H1 (cell line): ENCODE data around the gene MICALL1. TPM values are rescaled to one million over a fixed set of nuclear protein-coding genes. Genes with fewer than 3 reads are reported as not detected.

Experiments used
- CTCF ChIA-PET: fragments of 300-600 bp; sonication (Branson Sonifier 250); formaldehyde crosslinking; loops from one replicate; lab custom pipeline; 2021; ENCODE audit not compliant: partially characterized antibody; lab: Charles Lee
- POLR2A ChIA-PET: fragments of 300-600 bp; sonication (Branson Sonifier 250); formaldehyde crosslinking; loops from one replicate; lab custom pipeline; 2021; ENCODE audit warnings: inconsistent platforms; ENCODE audit not compliant: partially characterized antibody; lab: Charles Lee
- DNase-seq, 2 experiments: peaks; one replicate each; pipeline versions ENCODE4 v3.0.0 to v3.0.0-alpha.2; 2010 to 2022; ENCODE audit warnings: low spot score in 2 of 2, low read depth in 1 of 2, mixed read lengths in 1 of 2
- FAIRE-seq: peaks from 2 replicates; lab custom pipeline; 2011; peaks lifted over from hg19 to GRCh38; lab: Jason Lieb, UNC
- H2AFZ ChIP-seq: 2 replicates; pipeline ENCODE4 v1.8.1; 2012; ENCODE audit warnings: low read length, inconsistent platforms
- H2AK5ac ChIP-seq: 2 replicates; pipeline ENCODE4 v1.6.1; 2013; ENCODE audit warnings: low read depth, low read length
- H2BK120ac ChIP-seq: replicated peaks from 2 replicates; pipeline ENCODE3; 2013; ENCODE audit warnings: low read depth, low read length, inconsistent platforms
- H2BK12ac ChIP-seq: 2 replicates; pipeline ENCODE4 v1.6.1; 2013; ENCODE audit warnings: low read depth, low read length
- H2BK15ac ChIP-seq: 2 replicates; pipeline ENCODE4 v1.6.1; 2013; ENCODE audit warnings: low read length
- H2BK20ac ChIP-seq: 2 replicates; pipeline ENCODE4 v1.6.1; 2013; ENCODE audit warnings: low read length
- H2BK5ac ChIP-seq: 2 replicates; pipeline ENCODE4 v1.6.1; 2013; ENCODE audit warnings: low read depth, low read length
- H3K14ac ChIP-seq: 2 replicates; pipeline ENCODE4 v1.6.1; 2013; ENCODE audit warnings: inconsistent platforms; ENCODE audit not compliant: insufficient read length
- H3K18ac ChIP-seq: 2 replicates; pipeline ENCODE4 v1.6.1; 2013; ENCODE audit warnings: low read length; ENCODE audit errors: extremely low read depth
- H3K23ac ChIP-seq: 2 replicates; pipeline ENCODE4 v1.6.1; 2013; ENCODE audit warnings: inconsistent platforms; ENCODE audit not compliant: insufficient read length
- H3K23me2 ChIP-seq: 2 replicates; pipeline ENCODE4 v1.6.1; 2013; ENCODE audit warnings: low read depth, low read length
- H3K27ac ChIP-seq: 2 replicates; pipeline ENCODE4 v1.6.1; 2011; ENCODE audit warnings: low read depth, low read length, inconsistent platforms
- H3K27me3 ChIP-seq, 4 experiments: replicated peaks in 1 of 4; 1 replicate in 1 of 4; 2 replicates in 3 of 4; pipeline versions ENCODE4 v1.6.1 to v1.8.1; 2011 to 2013; ENCODE audit warnings: low read length in 3 of 4, mild to moderate bottlenecking in 3 of 4, inconsistent platforms in 2 of 4, mixed read lengths in 2 of 4, moderate library complexity in 1 of 4; ENCODE audit not compliant: control insufficient read depth in 3 of 4, insufficient read depth in 3 of 4; ENCODE audit errors: extremely low read depth in 1 of 4
- H3K36me3 ChIP-seq, 4 experiments: 2 replicates each; pipeline versions ENCODE4 v1.6.1 to v1.8.1; 2011 to 2013; ENCODE audit warnings: mild to moderate bottlenecking in 4 of 4, low read length in 3 of 4, moderate library complexity in 2 of 4, control low read depth in 1 of 4, inconsistent platforms in 1 of 4; ENCODE audit not compliant: insufficient read depth in 4 of 4, control insufficient read depth in 2 of 4
- H3K4ac ChIP-seq: replicated peaks from 2 replicates; pipeline ENCODE3; 2013; ENCODE audit warnings: low read length, low read depth, mixed read lengths, inconsistent platforms; ENCODE audit not compliant: insufficient read length
- H3K4me1 ChIP-seq, 4 experiments: replicated peaks in 1 of 4; 1 replicate in 1 of 4; 2 replicates in 3 of 4; pipeline versions ENCODE4 v1.6.1 to v1.8.1; 2011 to 2013; ENCODE audit warnings: low read length in 3 of 4, inconsistent platforms in 2 of 4, mixed read lengths in 1 of 4; ENCODE audit not compliant: insufficient read depth in 4 of 4, control insufficient read depth in 3 of 4
- H3K4me2 ChIP-seq, 2 experiments: 2 replicates each; pipeline versions ENCODE4 v1.6.1 to v1.8.1; 2011 to 2013; ENCODE audit warnings: low read depth in 2 of 2, low read length in 2 of 2, control low read depth in 1 of 2, inconsistent platforms in 1 of 2, mild to moderate bottlenecking in 1 of 2; ENCODE audit not compliant: insufficient read depth in 1 of 2
- H3K4me3 ChIP-seq, 4 experiments: fragments of 200-600, 300-600 bp in 1 of 4; sonication (generic), shearing (Covaris generic), sonication (Bioruptor Twin) in 1 of 4; 2 replicates each; pipeline versions ENCODE4 v1.5.1 to v1.8.1; 2011 to 2016; ENCODE audit warnings: low read length in 4 of 4, low read depth in 3 of 4, control low read depth in 2 of 4, inconsistent platforms in 2 of 4, mild to moderate bottlenecking in 2 of 4, mixed read lengths in 1 of 4, moderate library complexity in 1 of 4; ENCODE audit not compliant: insufficient read depth in 2 of 4; ENCODE audit errors: extremely low read depth in 1 of 4
- H3K56ac ChIP-seq: replicated peaks from 2 replicates; pipeline ENCODE3; 2013; ENCODE audit warnings: low read depth, mild to moderate bottlenecking, mixed read lengths, low read length, inconsistent platforms; ENCODE audit not compliant: insufficient read length
- H3K79me1 ChIP-seq: 2 replicates; pipeline ENCODE4 v1.6.1; 2013; ENCODE audit warnings: low read depth, low read length, control low read depth
- H3K79me2 ChIP-seq, 2 experiments: 2 replicates each; pipeline versions ENCODE4 v1.6.1 to v1.8.1; 2012 to 2013; ENCODE audit warnings: low read length in 2 of 2, mild to moderate bottlenecking in 2 of 2, inconsistent platforms in 1 of 2; ENCODE audit not compliant: insufficient read depth in 2 of 2, control insufficient read depth in 1 of 2
- H3K9ac ChIP-seq, 4 experiments: replicated peaks in 1 of 4; 1 replicate in 1 of 4; 2 replicates in 3 of 4; pipeline versions ENCODE4 v1.6.1 to v1.8.1; 2011 to 2013; ENCODE audit warnings: low read depth in 3 of 4, low read length in 3 of 4, control low read depth in 2 of 4, mild to moderate bottlenecking in 2 of 4, moderate library complexity in 2 of 4, inconsistent platforms in 1 of 4; ENCODE audit errors: extremely low read depth in 1 of 4
- H3K9me3 ChIP-seq, 2 experiments: 2 replicates each; pipeline versions ENCODE4 v1.6.1 to v1.8.1; 2012 to 2013; ENCODE audit warnings: mild to moderate bottlenecking in 2 of 2, moderate library complexity in 2 of 2, control low read depth in 1 of 2, inconsistent platforms in 1 of 2, low read depth in 1 of 2, low read length in 1 of 2, mixed read lengths in 1 of 2; ENCODE audit not compliant: insufficient read depth in 2 of 2
- H4K20me1 ChIP-seq, 2 experiments: replicated peaks in 1 of 2; 2 replicates each; pipeline versions ENCODE3 to v1.8.1; 2011 to 2013; ENCODE audit warnings: inconsistent platforms in 2 of 2, low read length in 2 of 2, mild to moderate bottlenecking in 1 of 2; ENCODE audit not compliant: insufficient read depth in 2 of 2, control insufficient read depth in 1 of 2
- H4K5ac ChIP-seq: 2 replicates; pipeline ENCODE4 v1.6.1; 2013; ENCODE audit warnings: low read length, low read depth, mixed read lengths, inconsistent platforms; ENCODE audit not compliant: insufficient read length
- H4K8ac ChIP-seq: 2 replicates; pipeline ENCODE4 v1.8.0; 2013; ENCODE audit warnings: mild to moderate bottlenecking, moderate library complexity, low read length, inconsistent platforms; ENCODE audit not compliant: insufficient read depth; ENCODE audit errors: extremely low read depth
- H4K91ac ChIP-seq: replicated peaks from 2 replicates; pipeline ENCODE3; 2013; ENCODE audit warnings: low read length, mixed read lengths, inconsistent platforms; ENCODE audit not compliant: insufficient read length
- CHD1 ChIP-seq: IDR thresholded peaks from 2 replicates; pipeline ENCODE4 v1.6.1; 2012; ENCODE audit warnings: low read depth, low read length, improper control_type of control experiment
- EP300 ChIP-seq, 2 experiments: IDR thresholded peaks; 1 replicate in 1 of 2; 2 replicates in 1 of 2; pipeline ENCODE4 v1.6.1; 2011 to 2012; ENCODE audit warnings: low read depth in 2 of 2, low read length in 2 of 2, mild to moderate bottlenecking in 2 of 2, borderline replicate concordance in 1 of 2, inconsistent platforms in 1 of 2, moderate library complexity in 1 of 2
- GABPA ChIP-seq: IDR thresholded peaks from 2 replicates; pipeline ENCODE4 v1.6.1; 2011; ENCODE audit warnings: mild to moderate bottlenecking, low read length, moderate library complexity, borderline replicate concordance; ENCODE audit not compliant: insufficient read depth
- HDAC2 ChIP-seq, 2 experiments: fragments of 300-600 bp in 1 of 2; sonication (generic) in 1 of 2; IDR thresholded peaks; 2 replicates each; pipeline ENCODE4 v1.6.1; 2011 to 2012; ENCODE audit warnings: low read depth in 2 of 2, low read length in 2 of 2, mild to moderate bottlenecking in 2 of 2, moderate library complexity in 2 of 2, borderline replicate concordance in 1 of 2, inconsistent platforms in 1 of 2
- RBBP5 ChIP-seq: IDR thresholded peaks from 2 replicates; pipeline ENCODE4 v1.7.1; 2012; ENCODE audit warnings: low read depth, mild to moderate bottlenecking, inconsistent platforms, low read length, moderate library complexity, borderline replicate concordance
- RFX5 ChIP-seq: IDR thresholded peaks from 2 replicates; pipeline ENCODE4 v1.6.1; 2011; ENCODE audit warnings: low read depth, low read length, improper control_type of control experiment, borderline replicate concordance
- SAP30 ChIP-seq: fragments of 300-600 bp; sonication (generic); IDR thresholded peaks from 2 replicates; pipeline ENCODE4 v1.7.1; 2012; ENCODE audit warnings: low read length, moderate library complexity, mild to moderate bottlenecking, inconsistent platforms; ENCODE audit not compliant: insufficient read depth, insufficient replicate concordance
- SIN3A ChIP-seq, 2 experiments: IDR thresholded peaks in 1 of 2; conservative IDR thresholded peaks in 1 of 2; 2 replicates each; pipeline ENCODE4 v1.6.1; 2011 to 2012; ENCODE audit warnings: low read length in 2 of 2, improper control_type of control experiment in 1 of 2, low read depth in 1 of 2, mild to moderate bottlenecking in 1 of 2
- SP4 ChIP-seq: IDR thresholded peaks from 2 replicates; pipeline ENCODE4 v1.6.1; 2012; ENCODE audit warnings: low read length, inconsistent platforms
- SRF ChIP-seq: IDR thresholded peaks from 2 replicates; pipeline ENCODE4 v1.6.1; 2011; ENCODE audit warnings: mild to moderate bottlenecking, low read depth, low read length, moderate library complexity
- SUZ12 ChIP-seq: fragments of 200-600 bp; sonication (generic); IDR thresholded peaks from 2 replicates; pipeline ENCODE4 v1.6.1; 2012; ENCODE audit warnings: mild to moderate bottlenecking, inconsistent platforms, low read length, moderate library complexity, mixed read lengths
- TEAD4 ChIP-seq: IDR thresholded peaks from 2 replicates; pipeline ENCODE4 v1.6.1; 2012; ENCODE audit warnings: low read depth, low read length, inconsistent platforms, mixed read lengths
- WGBS, 2 experiments: shearing (Covaris generic) in 1 of 2; methylation state at CpG; one replicate each; pipeline versions ENCODE4 v1.1.6 to v1.1.7; 2013 to 2015; ENCODE audit warnings: low lambda C conversion rate in 2 of 2, mixed read lengths in 2 of 2, inconsistent platforms in 1 of 2, low coverage in 1 of 2, missing lambda C conversion rate in 1 of 2; ENCODE audit not compliant: insufficient replicate concordance in 2 of 2, insufficient coverage in 1 of 2, insufficient read length in 1 of 2; ENCODE audit errors: extremely low coverage in 1 of 2, missing lambda C conversion rate in 1 of 2; 5-methylcytosine and 5-hydroxymethylcytosine counted together
- polyA plus RNA-seq, 7 experiments: library from polyadenylated mRNA; depleted of rRNA in 3 of 7; stranded (reverse) in 5 of 7; unstranded in 2 of 7; fragments of >200 nt in 5 of 7; fragments of 200-250 nt in 2 of 7; gene quantifications; 1 replicate in 5 of 7; 2 replicates in 1 of 7; 4 replicates in 1 of 7; pipeline versions ENCODE4 v1.2.1 to v1.2.3, GENCODE V29; 2011 to 2013; ENCODE audit warnings: missing spikeins in 2 of 7, mixed read lengths in 2 of 7
- total RNA-seq: library from RNA; stranded (reverse); fragmentation: NEBNext Ultra II Directional; extraction: Animal tissue kit (Norgen Biotek cat#: 25700); gene quantifications from 2 replicates; pipeline ENCODE4 v1.2.1, GENCODE V29; 2021

MICALL1 gene
- total and polyA plus RNA-seq, 2 of the 8 experiments (the other 6 are each of a cell fraction or from before 2014, with no cell fraction given), result 17.7 to 32.1 TPM

GRCh38 chr22:37923927-37924326 lies 17.8 kb downstream of the MICALL1 start:
- no peak overlapping the region for H3K18ac ChIP-seq
- 83% methylated on average over 4 of the region's 4 CpGs; no CpG with 5 or more reads in 1 of the 2 experiments for WGBS, 2 experiments
- H3K14ac ChIP-seq, result no peak overlapping the region
- H3K79me2 ChIP-seq, result no peaks in the 10 kb centered on the region
- no peak overlapping the region for H4K8ac ChIP-seq
- no peak overlapping the region for H2BK15ac ChIP-seq
- no peak overlapping the region; a peak in 1 of 7 replicates for H3K9ac ChIP-seq
- H3K23ac ChIP-seq, result no peak overlapping the region
- H3K36me3 ChIP-seq, result peaks cover 3 to 16% (median 10%) of the 10 kb centered on the region in 4 experiments; a peak in 6 of 8 replicates
- H3K56ac ChIP-seq, result no peak overlapping the region
- POLR2A ChIA-PET, result interaction anchor here (0.6 to 1.2 kb wide), 4 partner anchors 8 to 29 kb away, joined by 3 to 5 read pairs (median 3); partner anchors contain the start of genes C22orf23, MICALL1 and POLR2F
- FAIRE-seq, result no peak
- CTCF ChIA-PET, result interaction anchor here (0.8 to 2.9 kb wide), 4 partner anchors 9 to 263 kb away, joined by 3 to 13 read pairs (median 3); no protein-coding TSS in a partner anchor
- no peak overlapping the region for H2AFZ ChIP-seq
- no peaks in the 10 kb centered on the region for H3K9me3 ChIP-seq
- H2BK12ac ChIP-seq, result no peak overlapping the region
- H3K27ac ChIP-seq, result no peak overlapping the region
- no peaks in the 10 kb centered on the region for H3K27me3 ChIP-seq
- no peak overlapping the region for H3K4me3 ChIP-seq
- H4K20me1 ChIP-seq, result peaks cover 0 to 3% of the 10 kb centered on the region in 2 experiments
- H4K5ac ChIP-seq, result no peak overlapping the region
- no peaks in the 10 kb centered on the region for H3K79me1 ChIP-seq
- DNase-seq, result no peak
- no peak overlapping the region for H2BK20ac ChIP-seq
- H2BK5ac ChIP-seq, result no peak overlapping the region
- H3K23me2 ChIP-seq, result no peaks in the 10 kb centered on the region
- H4K91ac ChIP-seq, result no peak overlapping the region
- H2AK5ac ChIP-seq, result no peak overlapping the region
- no peak overlapping the region for H3K4ac ChIP-seq
- H2BK120ac ChIP-seq, result no peak overlapping the region
- no peaks in the 10 kb centered on the region for H3K4me1 ChIP-seq
- no peak overlapping the region for H3K4me2 ChIP-seq
- no peak for TF ChIP-seq EP300 (IDR thresholded peaks at IDR 0.05; ENCODE audit: borderline replicate concordance in 1 of 2, low read depth in 2 of 2, low read length in 2 of 2)
- no peak for TF ChIP-seq HDAC2 (IDR thresholded peaks at IDR 0.05; ENCODE audit: borderline replicate concordance in 1 of 2, low read depth in 2 of 2, low read length in 2 of 2)
- no peak for TF ChIP-seq SP4
- no peak for TF ChIP-seq CHD1
- TF ChIP-seq SUZ12, result no peak
- TF ChIP-seq RBBP5, result no peak
- TF ChIP-seq SIN3A (conservative IDR thresholded peaks at IDR 0.05 in 1 of 2, IDR thresholded peaks at IDR 0.05 in 1 of 2; ENCODE audit: low read depth in 1 of 2, low read length in 2 of 2), result no peak
- TF ChIP-seq SRF, result no peak
- no peak for TF ChIP-seq SAP30
- TF ChIP-seq RFX5, result no peak
- no peak for TF ChIP-seq TEAD4
- no peak for TF ChIP-seq GABPA
